Measurements from ENCODE around the gene TOP3B.

TOP3B gene

DNA sequence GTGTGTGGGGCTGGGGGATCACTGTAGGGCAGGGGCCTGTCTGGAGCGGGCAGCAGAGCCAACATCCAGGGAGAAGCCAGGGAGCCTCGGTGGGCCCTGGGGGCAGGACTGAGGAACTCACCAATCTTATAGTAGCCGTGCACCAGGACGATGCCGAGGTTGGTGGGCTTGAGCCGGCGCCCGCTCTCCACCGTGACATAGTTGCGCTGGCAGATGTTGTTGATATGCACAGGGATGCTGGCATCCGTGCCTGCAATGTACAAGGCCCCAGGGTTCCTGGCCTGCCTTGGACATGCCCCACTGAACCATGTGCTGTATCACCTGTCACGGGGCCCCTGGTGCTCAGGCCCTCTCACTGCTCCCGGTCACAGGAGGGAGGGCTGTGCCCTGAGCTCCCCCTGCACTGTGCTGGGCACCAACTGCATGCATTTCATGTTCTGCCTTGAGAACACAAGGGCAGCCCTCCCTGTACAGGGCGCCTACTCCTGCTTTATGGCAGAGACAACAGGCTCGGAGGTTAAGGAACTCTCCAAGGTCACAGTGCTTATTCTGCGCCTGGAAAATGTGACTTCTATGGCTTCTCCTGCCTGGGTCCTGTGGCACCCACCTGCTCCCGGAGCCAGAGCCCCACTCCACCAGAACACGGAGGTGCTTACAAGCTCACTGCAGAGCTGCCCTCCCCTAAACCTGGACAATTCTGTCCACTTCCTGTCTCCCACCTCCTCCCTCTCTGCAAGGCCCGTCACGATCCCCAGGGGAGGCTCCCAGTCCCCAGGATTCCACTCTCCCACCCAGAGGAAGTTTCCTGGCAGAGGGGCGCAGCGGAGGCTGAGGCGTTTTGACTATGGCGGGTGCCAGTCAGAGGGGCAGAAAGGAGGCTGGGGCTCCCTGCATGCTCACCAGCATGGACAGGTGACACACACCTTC lies 22.1 kb downstream of the TOP3B start:
- H3K36me3 ChIP-seq (replicated peaks): peaks cover 69% of the 10 kb centered on the region
- H3K4me3 ChIP-seq (ENCODE audit: low read depth, low read length): no peak overlapping the region

DNA sequence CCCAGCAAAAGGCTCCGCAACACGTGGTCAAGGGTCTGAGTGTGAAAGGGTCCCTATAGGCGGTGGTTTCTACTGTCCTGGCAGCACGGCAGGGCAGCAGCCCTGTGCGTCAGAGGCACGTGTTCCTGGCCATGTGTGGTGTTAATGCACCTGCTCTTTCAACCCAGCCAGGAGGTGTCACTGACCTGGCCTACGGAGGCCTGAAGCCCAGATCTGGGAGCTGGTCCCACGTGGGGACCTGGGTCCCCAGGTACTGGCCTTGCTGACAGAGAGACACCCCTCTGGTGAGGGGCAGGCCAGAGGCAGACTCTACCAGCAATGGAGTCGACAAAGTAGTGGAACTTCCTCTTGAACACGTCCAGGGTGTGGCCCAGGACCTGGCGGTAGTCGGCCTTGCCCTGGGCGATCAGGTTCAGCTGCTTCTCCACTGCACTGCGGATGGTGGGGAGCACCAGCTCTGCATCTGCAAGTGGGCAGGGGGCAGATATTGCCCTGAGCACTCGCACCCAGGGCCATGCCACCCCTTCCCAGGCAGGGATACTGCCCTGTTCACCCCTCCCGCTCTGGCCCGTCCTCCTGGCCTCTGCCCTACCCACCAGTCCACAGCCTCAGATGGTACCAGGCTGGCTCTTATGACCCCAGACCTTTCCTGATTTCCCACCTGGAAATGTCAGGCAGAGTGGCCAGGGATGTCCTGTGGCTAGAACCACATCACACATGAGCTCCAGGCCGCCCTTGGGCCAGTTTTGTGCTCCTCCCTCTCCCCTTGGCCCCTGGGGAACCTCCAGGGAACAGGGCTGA lies 23.1 kb downstream of the TOP3B start:
- Histone ChIP-seq H3K27ac (peak overlapping the region; percentile 2), H3K4me3 (ENCODE audit: low read depth, low read length) (no peak overlapping the region), H3K36me3 (replicated peaks) (peaks cover 59% of the 10 kb centered on the region), H3K27me3 (replicated peaks) (no peaks in the 10 kb centered on the region)
- TF ChIP-seq, protein P1, sequence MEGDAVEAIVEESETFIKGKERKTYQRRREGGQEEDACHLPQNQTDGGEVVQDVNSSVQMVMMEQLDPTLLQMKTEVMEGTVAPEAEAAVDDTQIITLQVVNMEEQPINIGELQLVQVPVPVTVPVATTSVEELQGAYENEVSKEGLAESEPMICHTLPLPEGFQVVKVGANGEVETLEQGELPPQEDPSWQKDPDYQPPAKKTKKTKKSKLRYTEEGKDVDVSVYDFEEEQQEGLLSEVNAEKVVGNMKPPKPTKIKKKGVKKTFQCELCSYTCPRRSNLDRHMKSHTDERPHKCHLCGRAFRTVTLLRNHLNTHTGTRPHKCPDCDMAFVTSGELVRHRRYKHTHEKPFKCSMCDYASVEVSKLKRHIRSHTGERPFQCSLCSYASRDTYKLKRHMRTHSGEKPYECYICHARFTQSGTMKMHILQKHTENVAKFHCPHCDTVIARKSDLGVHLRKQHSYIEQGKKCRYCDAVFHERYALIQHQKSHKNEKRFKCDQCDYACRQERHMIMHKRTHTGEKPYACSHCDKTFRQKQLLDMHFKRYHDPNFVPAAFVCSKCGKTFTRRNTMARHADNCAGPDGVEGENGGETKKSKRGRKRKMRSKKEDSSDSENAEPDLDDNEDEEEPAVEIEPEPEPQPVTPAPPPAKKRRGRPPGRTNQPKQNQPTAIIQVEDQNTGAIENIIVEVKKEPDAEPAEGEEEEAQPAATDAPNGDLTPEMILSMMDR (IDR thresholded peaks at IDR 0.05; ENCODE audit: low read depth, low read length, missing control alignments): no peak
- DNase-seq: no peak
- in situ Hi-C loops (cut with HindIII; ENCODE audit: low pct_ligation_motif_present, low sequenced_read_pairs): no loop called here

More for the DNA sequence above, 22.1 kb downstream of the TOP3B start:
- Histone ChIP-seq H3K27ac (no peak overlapping the region), H3K27me3 (replicated peaks) (no peaks in the 10 kb centered on the region)
- TF ChIP-seq, protein P1 (IDR thresholded peaks at IDR 0.05; ENCODE audit: low read depth, low read length, missing control alignments): no peak
- DNase-seq: no peak
- in situ Hi-C loops (cut with HindIII; ENCODE audit: low pct_ligation_motif_present, low sequenced_read_pairs): no loop called here

DNA sequence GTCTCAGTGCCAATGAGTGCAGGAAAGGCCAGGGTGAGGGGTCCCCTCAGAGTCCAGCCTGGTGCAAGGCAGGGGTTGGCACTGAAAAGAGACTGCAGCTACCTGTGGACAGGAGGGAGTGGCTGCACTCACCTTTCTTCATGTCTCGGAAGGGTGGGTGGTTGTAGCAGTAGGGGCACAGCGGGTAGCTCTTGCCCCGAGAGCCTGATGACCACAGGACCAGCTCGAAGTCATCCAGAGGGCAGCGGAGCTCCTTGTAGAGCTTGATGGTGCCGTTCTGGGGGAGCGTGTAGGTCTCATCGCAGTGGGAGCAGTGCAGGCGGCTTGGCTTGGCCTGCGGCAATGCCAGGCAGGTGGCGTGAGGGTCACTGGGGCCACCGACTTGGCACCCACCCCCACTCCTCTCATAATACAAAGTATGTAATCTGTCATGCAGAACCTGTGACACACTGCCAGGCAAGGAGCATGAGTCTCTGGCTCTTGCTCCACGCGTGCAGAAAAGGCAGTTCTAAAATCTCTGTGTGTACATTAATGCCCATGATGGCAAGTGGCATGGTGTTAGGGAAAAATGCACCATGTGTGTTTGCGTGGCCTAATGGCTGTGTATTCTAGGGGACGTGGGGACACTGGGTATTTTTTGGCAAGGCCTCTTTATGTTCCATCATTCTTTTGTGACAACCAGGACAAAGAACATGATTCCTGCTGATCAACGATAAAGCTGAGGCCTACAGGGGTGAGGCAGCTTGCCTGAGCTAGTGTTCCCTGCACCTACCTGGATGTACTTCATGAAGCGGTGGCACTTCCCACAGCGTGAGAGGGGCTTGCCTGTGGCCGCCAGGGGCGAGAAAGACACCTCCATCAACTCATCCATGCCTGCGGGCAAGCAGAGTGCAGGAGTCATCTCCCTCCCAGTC lies 24.0 kb downstream of the TOP3B start:
- TF ChIP-seq, protein P1 (IDR thresholded peaks at IDR 0.05; ENCODE audit: low read depth, low read length, missing control alignments): no peak
- H3K27me3 ChIP-seq (replicated peaks): no peaks in the 10 kb centered on the region
- H3K27ac ChIP-seq: no peak overlapping the region
- H3K4me3 ChIP-seq (ENCODE audit: low read depth, low read length): no peak overlapping the region
- in situ Hi-C loops (cut with HindIII; ENCODE audit: low pct_ligation_motif_present, low sequenced_read_pairs): no loop called here
- H3K36me3 ChIP-seq (replicated peaks): peaks cover 50% of the 10 kb centered on the region
- no peak for DNase-seq

- no peaks in the 10 kb centered on the region for H3K36me3 ChIP-seq (replicated peaks)
- in situ Hi-C loops (cut with HindIII; ENCODE audit: low pct_ligation_motif_present, low sequenced_read_pairs): no loop called here
- peak within 1 kb of the TSS; percentile 72 for H3K4me3 ChIP-seq (ENCODE audit: low read depth, low read length)
- TF ChIP-seq, protein P1 (IDR thresholded peaks at IDR 0.05; ENCODE audit: low read depth, low read length, missing control alignments): peak; percentile 74
- H3K27ac ChIP-seq: no peak within 1 kb of the TSS
- DNase-seq: peak; percentile 48
- no peaks in the 10 kb centered on the region for H3K27me3 ChIP-seq (replicated peaks)
Observed at GRCh38 chr22:21952586-21953571, 29.7 kb downstream of the TOP3B start, which contains the start of gene PPM1F. PPM1F (minus strand) TSS chr22:21952848; CDS start chr22:21946048, 6,800 bp downstream.
